Gastroesophageal sphincter (tissue), 4 donors: Measurements from ENCODE around the gene MYO1H. TPM values are rescaled to one million over a fixed set of nuclear protein-coding genes. Genes with fewer than 3 reads are reported as not detected.

Experiments used
- ATAC-seq: fragments of 150-250 bp; one replicate; pipeline ENCODE4 v1.9.1; 2016; ENCODE audit warnings: mild to moderate bottlenecking, moderate library complexity
- H3K27ac ChIP-seq, 4 donors: fragments of 200-600 bp; sonication (generic) in 3 of 4; 1 replicate in 3 of 4; 2 replicates in 1 of 4; pipeline ENCODE4 v1.5.1; 2016 to 2019
- H3K27me3 ChIP-seq: fragments of 200-600 bp; sonication (generic); one replicate; pipeline ENCODE4 v1.5.1; 2019
- H3K36me3 ChIP-seq, 2 donors: fragments of 200-600 bp; sonication (generic); one replicate each; pipeline ENCODE4 v1.5.1; 2019; ENCODE audit warnings: control low read depth in 1 of 2
- H3K4me1 ChIP-seq, 3 donors: fragments of 200-600 bp; sonication (generic); 1 replicate in 2 of 3; 2 replicates in 1 of 3; pipeline ENCODE4 v1.5.1; 2016 to 2019; ENCODE audit warnings: control low read depth in 2 of 3
- H3K4me3 ChIP-seq, 2 donors: fragments of 200-600 bp; sonication (generic); one replicate each; pipeline ENCODE4 v1.5.1; 2019; ENCODE audit warnings: mild to moderate bottlenecking in 1 of 2, moderate library complexity in 1 of 2
- H3K9me3 ChIP-seq, 3 donors: fragments of 200-600 bp; sonication (generic); one replicate each; pipeline ENCODE4 v1.5.1; 2017 to 2019; ENCODE audit warnings: control low read depth in 2 of 3
- EP300 ChIP-seq: sonication (generic); formaldehyde crosslinking; IDR thresholded peaks from one replicate; pipeline ENCODE4 v1.6.1; 2017; ENCODE audit warnings: antibody characterized with exemption, mild to moderate bottlenecking
- POLR2A ChIP-seq, 2 donors: fragments of 450-650 bp; IDR thresholded peaks; one replicate each; pipeline ENCODE4 v1.6.1; 2017; ENCODE audit warnings: antibody characterized with exemption in 2 of 2, mild to moderate bottlenecking in 2 of 2, moderate library complexity in 1 of 2
- POLR2AphosphoS5 ChIP-seq: sonication (generic); formaldehyde crosslinking; IDR thresholded peaks from one replicate; pipeline ENCODE4 v1.6.1; 2017; ENCODE audit warnings: antibody characterized with exemption
- WGBS, 2 donors: methylation state at CpG; one replicate each; pipeline ENCODE4 v1.1.5; 2018; ENCODE audit warnings: low coverage in 1 of 2; 5-methylcytosine and 5-hydroxymethylcytosine counted together
- total RNA-seq, 4 donors: library from RNA; depleted of rRNA; stranded (reverse); fragments of >200 nt; gene quantifications; one replicate each; pipeline ENCODE4 v1.1.0, GENCODE V29; 2016
- TF ChIP-seq, protein P1 (sequence below), 4 experiments: fragments of 200-600 bp in 2 of 4; fragments of 450-650 bp in 2 of 4; sonication (generic) in 1 of 4; IDR thresholded peaks; one replicate each; pipeline ENCODE4 v1.5.1; 2017 to 2019; ENCODE audit warnings: antibody characterized with exemption in 4 of 4, mild to moderate bottlenecking in 2 of 4, moderate library complexity in 2 of 4

The MYO1H gene
- total RNA-seq, 4 donors from 2014 or later = not detected

DNA sequence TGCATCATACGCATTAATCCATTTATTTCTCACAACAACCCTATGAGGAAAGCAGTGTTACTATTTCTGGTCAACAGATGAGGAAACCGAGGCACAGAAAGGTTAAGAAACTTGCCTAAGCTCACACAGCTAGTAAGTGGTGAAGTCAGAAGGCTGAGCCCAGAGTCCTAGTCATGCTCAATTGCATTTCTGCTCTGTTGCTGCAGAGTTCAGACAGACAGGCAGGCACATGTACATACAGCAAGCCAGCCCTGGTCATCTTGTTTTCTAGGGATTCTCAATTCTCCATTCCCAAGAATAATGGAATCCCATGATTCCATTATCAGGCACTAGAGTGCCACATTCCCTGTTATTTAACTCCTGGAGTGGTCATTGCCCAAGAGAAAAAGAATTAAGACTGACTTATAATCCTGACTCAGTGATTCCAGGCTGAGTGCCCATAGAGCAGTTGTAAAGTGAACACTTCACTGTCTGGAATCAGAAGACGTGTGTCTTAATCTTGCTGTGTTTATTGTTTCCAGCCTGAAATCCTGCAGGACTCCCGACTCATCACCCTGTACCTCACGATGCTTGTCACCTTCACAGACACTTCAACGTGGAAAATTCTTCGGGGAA is 140.5 kb downstream of the MYO1H start:
- ATAC-seq = no peak
- 76 to 80% methylated on average over 4 to 7 of the region's 7 CpGs for WGBS, 2 donors
- Histone ChIP-seq H3K9me3 (no peaks in the 10 kb centered on the region), H3K27me3 (no peaks in the 10 kb centered on the region), H3K4me3 (no peak overlapping the region), H3K36me3 (peaks cover 12 to 100% of the 10 kb centered on the region in 2 donors), H3K4me1 (no peaks in the 10 kb centered on the region), H3K27ac (no peak overlapping the region)
- no peak for TF ChIP-seq POLR2AphosphoS5
- TF ChIP-seq, protein P1, sequence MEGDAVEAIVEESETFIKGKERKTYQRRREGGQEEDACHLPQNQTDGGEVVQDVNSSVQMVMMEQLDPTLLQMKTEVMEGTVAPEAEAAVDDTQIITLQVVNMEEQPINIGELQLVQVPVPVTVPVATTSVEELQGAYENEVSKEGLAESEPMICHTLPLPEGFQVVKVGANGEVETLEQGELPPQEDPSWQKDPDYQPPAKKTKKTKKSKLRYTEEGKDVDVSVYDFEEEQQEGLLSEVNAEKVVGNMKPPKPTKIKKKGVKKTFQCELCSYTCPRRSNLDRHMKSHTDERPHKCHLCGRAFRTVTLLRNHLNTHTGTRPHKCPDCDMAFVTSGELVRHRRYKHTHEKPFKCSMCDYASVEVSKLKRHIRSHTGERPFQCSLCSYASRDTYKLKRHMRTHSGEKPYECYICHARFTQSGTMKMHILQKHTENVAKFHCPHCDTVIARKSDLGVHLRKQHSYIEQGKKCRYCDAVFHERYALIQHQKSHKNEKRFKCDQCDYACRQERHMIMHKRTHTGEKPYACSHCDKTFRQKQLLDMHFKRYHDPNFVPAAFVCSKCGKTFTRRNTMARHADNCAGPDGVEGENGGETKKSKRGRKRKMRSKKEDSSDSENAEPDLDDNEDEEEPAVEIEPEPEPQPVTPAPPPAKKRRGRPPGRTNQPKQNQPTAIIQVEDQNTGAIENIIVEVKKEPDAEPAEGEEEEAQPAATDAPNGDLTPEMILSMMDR (IDR thresholded peaks at IDR 0.05) = no peak
- no peak for TF ChIP-seq POLR2A (IDR thresholded peaks at IDR 0.05)
- TF ChIP-seq EP300 = no peak

DNA sequence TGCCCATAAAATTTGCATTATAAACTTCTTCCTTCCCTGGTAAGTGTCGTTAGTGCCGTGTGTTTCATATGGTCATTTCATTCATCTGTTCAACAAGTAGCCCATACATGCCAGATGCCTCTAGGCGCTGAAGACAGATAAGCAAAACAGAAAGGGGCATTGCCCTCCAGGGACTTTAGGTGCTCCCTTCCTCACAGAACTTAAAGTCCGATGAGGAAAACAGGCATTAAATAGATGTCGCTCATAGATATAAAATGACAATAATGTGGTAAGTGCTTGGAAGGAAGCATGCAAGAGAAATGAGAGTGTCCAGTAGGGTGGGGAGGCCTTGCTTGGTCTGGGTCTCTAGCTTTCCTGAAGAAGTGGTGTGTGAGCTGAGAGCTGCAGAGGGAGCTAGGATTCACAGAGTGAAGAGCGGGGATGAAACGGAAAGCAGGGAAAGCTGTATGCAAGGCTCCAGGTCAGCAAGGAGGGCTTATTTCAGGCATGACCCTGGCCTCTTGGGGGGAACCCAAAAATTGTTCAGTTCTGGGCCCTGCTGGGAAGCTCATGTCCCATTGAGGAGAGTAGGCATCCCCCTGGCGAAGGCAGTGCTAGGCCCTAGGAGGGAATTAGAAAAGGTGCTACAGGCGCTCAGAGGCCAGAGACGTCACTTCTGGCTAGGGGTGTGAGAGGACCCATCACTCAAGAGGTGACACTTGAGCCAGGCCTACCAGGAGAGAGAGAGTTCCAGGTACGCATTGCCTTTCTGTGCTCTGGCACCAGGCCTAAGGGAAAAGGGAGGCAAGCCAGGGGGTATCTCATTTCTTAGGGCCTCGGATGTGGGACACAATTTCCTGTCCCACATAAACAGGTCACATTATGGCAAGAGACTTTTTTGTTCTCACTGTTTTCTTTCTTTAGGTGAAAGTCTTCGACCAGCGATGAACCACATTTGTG is 141.6 kb downstream of the MYO1H start:
- no peak for ATAC-seq
- H3K4me3 ChIP-seq = no peak overlapping the region
- no peaks in the 10 kb centered on the region for H3K4me1 ChIP-seq
- no peaks in the 10 kb centered on the region for H3K9me3 ChIP-seq
- WGBS, 2 donors = 83 to 87% methylated on average over 11 to 13 of the region's 14 CpGs
- no peaks in the 10 kb centered on the region for H3K27me3 ChIP-seq
- no peak overlapping the region for H3K27ac ChIP-seq
- peaks cover 12 to 100% of the 10 kb centered on the region in 2 donors for H3K36me3 ChIP-seq
- TF ChIP-seq EP300 (no peak), POLR2A (IDR thresholded peaks at IDR 0.05) (no peak), POLR2AphosphoS5 (no peak)
- TF ChIP-seq, protein P1 (IDR thresholded peaks at IDR 0.05) = no peak

DNA sequence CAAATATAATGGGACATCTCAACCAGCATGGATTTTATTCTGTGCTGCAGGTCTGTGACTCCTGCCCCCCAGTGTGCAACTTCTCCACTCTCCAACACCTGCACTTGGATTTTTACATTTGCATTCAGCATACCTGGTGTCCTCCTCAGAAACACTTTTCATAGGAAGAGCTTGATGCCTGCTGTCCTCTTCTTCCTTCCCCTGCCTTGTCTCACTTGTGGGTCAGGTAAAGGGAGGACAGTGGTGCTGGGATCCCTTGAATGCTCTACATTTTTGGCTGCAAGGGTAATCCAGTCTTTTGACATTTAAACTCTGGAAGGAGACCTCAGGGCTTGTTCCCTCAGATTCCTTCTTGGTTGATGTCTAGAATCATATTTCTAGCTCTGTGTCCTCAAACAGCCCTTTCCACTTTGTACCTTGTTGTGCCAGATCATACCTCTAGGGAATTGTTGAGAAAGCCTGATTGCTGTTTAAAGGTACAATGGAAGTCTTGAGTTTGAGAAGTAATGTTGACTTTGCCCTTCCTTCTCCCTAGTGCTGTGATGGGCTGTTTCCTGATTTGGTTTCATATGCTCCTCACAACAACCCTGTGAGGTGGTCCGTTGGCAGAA is 142.4 kb downstream of the MYO1H start:
- Histone ChIP-seq H3K27me3 (no peaks in the 10 kb centered on the region), H3K9me3 (no peaks in the 10 kb centered on the region), H3K4me3 (no peak overlapping the region), H3K4me1 (no peaks in the 10 kb centered on the region), H3K27ac (no peak overlapping the region), H3K36me3 (peaks cover 12 to 100% of the 10 kb centered on the region in 2 donors)
- TF ChIP-seq POLR2AphosphoS5 = no peak
- no peak for TF ChIP-seq POLR2A (IDR thresholded peaks at IDR 0.05)
- TF ChIP-seq, protein P1 (IDR thresholded peaks at IDR 0.05) = no peak
- no peak for TF ChIP-seq EP300
- 78 to 100% methylated on average over 1 of the region's 1 CpG for WGBS, 2 donors
- ATAC-seq = no peak

DNA sequence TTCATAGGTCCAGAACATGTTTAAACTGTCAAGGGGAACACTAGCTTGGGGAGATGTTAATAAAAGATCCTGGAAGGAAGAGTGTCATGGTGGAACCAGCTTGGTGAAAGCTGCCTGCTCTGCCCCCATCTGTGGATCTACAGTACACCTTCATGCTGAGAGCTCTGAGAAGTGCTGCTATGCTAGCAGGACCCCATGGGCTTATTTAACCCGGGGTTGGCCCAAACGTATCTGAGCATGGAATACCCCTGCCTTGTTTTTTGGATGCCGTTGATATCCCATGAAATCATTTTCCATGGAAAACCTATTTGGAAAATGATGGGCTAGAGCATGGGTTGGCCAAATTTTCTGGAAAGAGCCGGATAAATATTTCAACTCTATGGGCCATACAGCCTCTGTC is 144.0 kb downstream of the MYO1H start:
- no peak overlapping the region for H3K27ac ChIP-seq
- H3K36me3 ChIP-seq = peaks cover 12 to 99% of the 10 kb centered on the region in 2 donors
- no peaks in the 10 kb centered on the region for H3K4me1 ChIP-seq
- TF ChIP-seq POLR2A (IDR thresholded peaks at IDR 0.05) (no peak), EP300 (no peak), POLR2AphosphoS5 (no peak)
- TF ChIP-seq, protein P1 (IDR thresholded peaks at IDR 0.05) = no peak
- H3K27me3 ChIP-seq = no peaks in the 10 kb centered on the region
- WGBS, 2 donors = 86 to 100% methylated on average over 4 of the region's 4 CpGs
- H3K9me3 ChIP-seq = no peaks in the 10 kb centered on the region
- no peak overlapping the region for H3K4me3 ChIP-seq
- ATAC-seq = no peak
